T47D (cell line): ENCODE data around the gene ANXA1.
"Not testable (repeated sequence)": the region's sequence is repeated elsewhere in the genome, so short reads cannot be mapped to it uniquely, and the experiment has no call there.

ENCODE experiments used
- DNase-seq, 2 experiments: peaks; one replicate each; pipeline versions ENCODE4 v3.0.0 to v3.0.0-alpha.2; 2011 to 2012; ENCODE audit warnings: low read depth in 1 of 2, low spot score in 1 of 2
- JUND ChIP-seq: IDR thresholded peaks from 2 replicates; pipeline ENCODE4 v1.6.1; 2012; ENCODE audit warnings: low read depth
- in situ Hi-C: cut with HindIII; loops from 2 replicates; pipeline ENCODE4 v1.10.0; 2016; ENCODE audit warnings: low sequenced_read_pairs, low pct_unique_long_range_greater_than_20kb

Gene ANXA1

DNA sequence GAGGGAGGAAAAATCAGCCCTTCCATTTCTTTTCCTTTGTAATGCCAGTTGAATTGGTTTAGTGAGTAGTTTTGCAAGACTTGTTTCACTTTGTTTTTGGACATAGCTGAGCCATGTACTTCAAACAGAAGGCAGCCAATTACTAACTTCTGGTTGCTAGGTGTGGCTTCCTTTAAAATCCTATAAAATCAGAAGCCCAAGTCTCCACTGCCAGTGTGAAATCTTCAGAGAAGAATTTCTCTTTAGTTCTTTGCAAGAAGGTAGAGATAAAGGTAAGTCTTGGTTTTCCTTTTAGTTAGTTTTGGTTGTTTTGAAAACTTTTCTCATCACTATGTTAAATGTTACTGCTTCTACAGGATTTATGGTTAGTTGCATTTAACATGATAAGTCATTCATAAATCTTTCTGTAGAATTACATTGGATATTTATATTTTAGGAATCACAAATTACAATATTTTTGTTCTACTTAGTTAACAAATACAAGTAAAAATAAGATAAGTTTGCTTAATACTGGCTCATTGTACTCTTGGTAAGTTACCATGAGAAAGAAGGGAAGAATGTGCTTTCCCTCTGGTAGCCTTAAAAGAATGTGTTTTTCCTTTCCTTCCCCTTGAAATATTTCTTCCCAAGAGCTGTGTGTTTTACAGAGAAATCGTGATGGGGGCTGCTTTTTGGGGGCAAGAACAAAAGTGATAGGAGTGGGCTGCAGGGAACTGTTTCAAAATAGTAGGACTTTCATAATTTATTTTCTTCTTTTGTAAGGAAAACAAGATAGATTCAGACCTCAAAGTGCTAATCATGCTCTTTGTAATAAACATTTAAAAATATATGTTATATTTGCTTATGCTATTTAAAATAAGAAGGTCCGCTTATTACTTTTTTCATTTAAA lies at the start of gene ANXA1:
TSS of gene ANXA1 (plus strand) at position 213 of the 890 bp plus-strand sequence. CDS start 6,671 bp downstream, outside the sequence.
- TF ChIP-seq JUND, result no peak
- in situ Hi-C loops, result no loop called here
- DNase-seq, result no peak

GRCh38 chr9:73104342-73104741 lies 47.3 kb upstream of the ANXA1 start:
- in situ Hi-C loops, result no loop called here
- no peak for TF ChIP-seq JUND
- no peak for DNase-seq

DNA sequence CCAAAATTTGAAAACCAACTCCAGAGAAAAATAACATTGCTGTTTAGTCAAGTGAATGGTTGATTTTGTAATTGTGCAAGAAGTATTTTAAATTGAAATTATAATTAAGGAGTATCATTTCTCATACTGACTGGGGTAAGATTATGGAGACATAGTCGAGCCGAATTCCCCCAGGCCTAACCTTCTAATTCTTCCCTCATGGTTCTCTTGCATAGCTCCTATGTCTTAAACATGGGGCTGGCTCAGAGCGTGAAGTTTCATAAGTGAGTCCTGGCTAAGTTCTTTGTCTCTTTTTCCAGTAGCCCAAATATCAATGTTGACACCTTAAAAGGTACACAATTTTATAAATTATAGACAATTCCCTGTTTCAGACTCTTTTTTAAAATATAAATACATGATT lies 46.7 kb upstream of the ANXA1 start:
- in situ Hi-C loops, result no loop called here
- no peak for TF ChIP-seq JUND
- no peak for DNase-seq

- DNase-seq, result peak; percentile 8 to 71
- in situ Hi-C loops, result not testable (repeated sequence)
These were observed 44.1 kb upstream of the ANXA1 start for GRCh38 chr9:73107489-73108069.

GRCh38 chr9:73114058-73114457 lies 37.6 kb upstream of the ANXA1 start:
- in situ Hi-C loops, result no loop called here
- DNase-seq, result no peak
- TF ChIP-seq JUND, result no peak

GRCh38 chr9:73114958-73115357 lies 36.7 kb upstream of the ANXA1 start:
- DNase-seq, result no peak
- TF ChIP-seq JUND, result no peak
- in situ Hi-C loops, result no loop called here

- DNase-seq, result no peak
- in situ Hi-C loops, result no loop called here
- TF ChIP-seq JUND, result no peak
These were observed 35.6 kb upstream of the ANXA1 start for GRCh38 chr9:73116031-73116430.

GRCh38 chr9:73116880-73117279 lies 34.8 kb upstream of the ANXA1 start:
- TF ChIP-seq JUND, result no peak
- in situ Hi-C loops, result no loop called here
- DNase-seq, result no peak

- TF ChIP-seq JUND, result no peak
- in situ Hi-C loops, result no loop called here
- no peak for DNase-seq
These were observed 33.4 kb upstream of the ANXA1 start for GRCh38 chr9:73118286-73118685.

DNA sequence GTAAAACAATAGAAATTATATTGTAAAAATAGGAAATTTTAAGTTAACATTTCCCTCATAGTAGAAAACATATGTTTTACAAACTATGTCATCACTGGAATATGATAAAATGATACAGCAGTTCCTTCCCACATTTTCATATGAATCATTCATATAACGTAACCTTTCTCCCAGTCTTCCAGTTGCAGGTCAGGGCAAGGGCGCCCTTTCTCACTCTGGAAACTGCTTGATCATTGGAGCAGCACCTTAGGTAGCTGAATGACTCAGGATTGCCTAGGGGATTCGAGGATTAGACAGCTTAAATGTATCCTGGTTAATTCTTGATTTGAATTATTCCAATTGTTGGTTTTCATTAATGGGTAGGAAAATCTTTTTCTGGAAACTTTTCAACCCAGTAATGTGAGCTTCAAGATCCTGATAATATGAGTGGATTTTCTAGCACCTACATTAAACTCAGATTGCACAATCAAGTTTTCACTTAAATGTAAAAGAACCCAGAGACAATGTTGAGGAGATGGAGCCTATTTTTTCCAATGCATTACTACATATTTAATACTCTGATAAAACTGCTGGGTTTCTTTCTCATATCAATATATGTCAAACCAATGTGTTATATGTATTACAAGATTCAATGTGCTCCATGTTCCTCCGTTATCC lies 32.6 kb upstream of the ANXA1 start:
- in situ Hi-C loops, result no loop called here
- DNase-seq, result no peak
- TF ChIP-seq JUND, result no peak

DNA sequence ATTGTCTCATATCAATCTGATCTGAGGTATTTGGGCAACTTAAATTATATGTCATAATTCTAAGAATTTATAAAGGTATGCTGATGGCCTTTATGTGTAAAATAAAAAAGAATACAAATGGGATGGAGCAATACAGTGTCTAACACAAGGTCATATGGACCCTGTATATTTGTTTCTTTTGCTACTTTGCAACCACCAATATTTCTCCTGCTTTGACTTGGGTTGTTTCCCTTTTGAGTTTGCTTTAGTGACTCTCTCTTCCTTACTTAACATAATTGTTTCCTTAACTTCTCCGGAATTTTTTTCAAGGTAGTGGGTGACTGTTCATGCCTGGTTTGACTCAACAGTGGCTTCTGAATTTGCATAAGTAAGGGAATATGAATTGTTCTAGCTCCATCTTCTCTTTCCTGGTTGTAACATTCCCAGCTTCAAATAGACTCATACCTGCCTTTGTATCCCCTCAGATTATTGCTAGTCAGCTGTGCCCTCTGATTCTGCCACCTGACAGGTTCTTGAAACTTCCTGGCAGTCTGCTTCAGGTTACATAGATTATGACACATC lies 30.2 kb upstream of the ANXA1 start:
- TF ChIP-seq JUND, result no peak
- in situ Hi-C loops, result no loop called here
- DNase-seq, result no peak

- no peak for TF ChIP-seq JUND
- in situ Hi-C loops, result no loop called here
- no peak for DNase-seq
These were observed 26.0 kb upstream of the ANXA1 start for GRCh38 chr9:73125651-73126050.

GRCh38 chr9:73129941-73130685 lies 21.6 kb upstream of the ANXA1 start:
- in situ Hi-C loops, result no loop called here
- no peak for DNase-seq
- TF ChIP-seq JUND, result no peak
